ENCODE results near the gene FTL. TPM values are rescaled to one million over a fixed set of nuclear protein-coding genes. Genes with fewer than 3 reads are reported as not detected.
A peak's percentile ranks its signal among the peaks of the same experiment; 100 is the strongest.
"Not testable (repeated sequence)": the region's sequence is repeated elsewhere in the genome, so short reads cannot be mapped to it uniquely, and the experiment has no call there.

The FTL gene
- total RNA-seq, result 1,000 to 10,000 TPM; 6,104 to 9,580 (median 8,850) TPM

- peak; percentile 99 for DNase-seq (ENCODE audit: low spot score)
- TF ChIP-seq, protein P1, sequence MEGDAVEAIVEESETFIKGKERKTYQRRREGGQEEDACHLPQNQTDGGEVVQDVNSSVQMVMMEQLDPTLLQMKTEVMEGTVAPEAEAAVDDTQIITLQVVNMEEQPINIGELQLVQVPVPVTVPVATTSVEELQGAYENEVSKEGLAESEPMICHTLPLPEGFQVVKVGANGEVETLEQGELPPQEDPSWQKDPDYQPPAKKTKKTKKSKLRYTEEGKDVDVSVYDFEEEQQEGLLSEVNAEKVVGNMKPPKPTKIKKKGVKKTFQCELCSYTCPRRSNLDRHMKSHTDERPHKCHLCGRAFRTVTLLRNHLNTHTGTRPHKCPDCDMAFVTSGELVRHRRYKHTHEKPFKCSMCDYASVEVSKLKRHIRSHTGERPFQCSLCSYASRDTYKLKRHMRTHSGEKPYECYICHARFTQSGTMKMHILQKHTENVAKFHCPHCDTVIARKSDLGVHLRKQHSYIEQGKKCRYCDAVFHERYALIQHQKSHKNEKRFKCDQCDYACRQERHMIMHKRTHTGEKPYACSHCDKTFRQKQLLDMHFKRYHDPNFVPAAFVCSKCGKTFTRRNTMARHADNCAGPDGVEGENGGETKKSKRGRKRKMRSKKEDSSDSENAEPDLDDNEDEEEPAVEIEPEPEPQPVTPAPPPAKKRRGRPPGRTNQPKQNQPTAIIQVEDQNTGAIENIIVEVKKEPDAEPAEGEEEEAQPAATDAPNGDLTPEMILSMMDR (IDR thresholded peaks at IDR 0.05), result no peak
- peak; percentile 83 for ATAC-seq (ENCODE audit: low FRiP score)
These were observed at the start of gene FTL for GRCh38 chr19:48965040-48965805. Gene FTL, plus strand, starts transcription at chr19:48965309. Its CDS starts 199 bp downstream, at chr19:48965508.

DNA sequence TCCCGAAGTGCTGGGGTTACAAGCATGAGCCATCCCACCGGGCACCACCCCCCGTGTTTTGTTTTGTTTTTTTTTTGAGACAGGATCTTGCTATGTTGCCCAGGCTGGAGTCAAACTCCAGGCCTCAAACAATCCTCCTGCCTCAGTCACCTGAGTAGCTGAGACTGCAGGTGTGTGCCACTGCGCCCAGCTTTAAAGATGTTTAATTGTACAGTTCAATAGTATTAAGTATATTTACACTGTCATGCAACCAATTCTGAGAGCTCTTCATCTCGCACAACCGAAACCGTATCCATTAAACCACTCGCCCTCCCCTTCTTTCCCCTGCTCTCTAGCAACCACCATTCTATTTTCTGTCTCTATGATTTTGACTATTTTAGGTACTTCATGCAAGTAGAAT, 49.4 kb upstream of the FTL start:
- TF ChIP-seq, protein P1 (IDR thresholded peaks at IDR 0.05), result no peak
- no peak for ATAC-seq (ENCODE audit: low FRiP score)
- no peak for DNase-seq (ENCODE audit: low spot score)

DNA sequence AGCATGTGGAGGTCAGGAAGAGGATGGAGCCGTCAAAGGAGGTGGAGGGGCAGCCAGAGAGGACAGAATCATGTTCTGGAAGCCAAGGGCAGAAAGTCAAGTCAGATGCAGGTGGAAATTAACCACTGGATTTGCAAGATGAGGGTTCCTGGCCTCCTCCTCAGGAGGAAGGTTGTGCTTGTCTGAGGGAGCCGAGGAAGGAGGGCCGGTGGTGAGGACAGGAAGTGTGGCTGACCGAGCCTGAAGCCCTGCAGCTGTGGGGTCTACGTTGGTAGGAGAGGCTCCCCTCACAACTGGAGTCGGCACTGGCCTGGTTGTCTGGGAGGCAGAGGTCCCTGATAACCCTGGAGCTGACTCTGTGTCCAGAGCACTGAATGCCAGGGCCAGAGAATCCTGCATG, 47.0 kb upstream of the FTL start:
- TF ChIP-seq, protein P1 (IDR thresholded peaks at IDR 0.05), result no peak

GRCh38 chr19:48918801-48919247, 46.3 kb upstream of the FTL start:
- DNase-seq (ENCODE audit: low spot score) (no peak), ATAC-seq (ENCODE audit: low FRiP score) (no peak)
- TF ChIP-seq, protein P1 (IDR thresholded peaks at IDR 0.05), result no peak

More for the DNA sequence above, 47.0 kb upstream of the FTL start:
- no peak for DNase-seq (ENCODE audit: low spot score)
- ATAC-seq (ENCODE audit: low FRiP score), result no peak

GRCh38 chr19:48919271-48919670, 45.8 kb upstream of the FTL start:
- DNase-seq (ENCODE audit: low spot score); ATAC-seq (ENCODE audit: low FRiP score): not testable (repeated sequence)

DNA sequence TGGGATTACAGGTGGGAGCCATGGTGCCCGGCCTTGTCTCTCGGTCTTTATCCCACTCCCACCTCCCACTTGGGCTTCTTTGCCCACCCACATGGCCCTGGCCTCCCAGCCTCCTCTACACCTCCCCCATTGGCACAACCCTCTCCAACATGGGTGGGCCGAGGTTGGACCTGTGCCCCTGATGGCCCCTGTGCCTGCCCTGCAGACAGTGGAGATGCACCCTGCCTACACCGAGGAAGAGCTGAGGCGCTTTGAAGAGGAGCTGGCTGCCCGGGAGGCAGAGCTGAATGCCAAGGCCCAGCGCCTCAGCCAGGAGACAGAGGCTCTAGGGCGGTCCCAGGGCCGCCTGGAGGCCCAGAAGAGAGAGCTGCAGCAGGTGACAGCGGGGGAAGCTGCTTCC, 44.2 kb upstream of the FTL start:
- ATAC-seq (ENCODE audit: low FRiP score) (no peak), DNase-seq (ENCODE audit: low spot score) (no peak)
- TF ChIP-seq, protein P1 (IDR thresholded peaks at IDR 0.05), result no peak

GRCh38 chr19:48921721-48922500, 43.2 kb upstream of the FTL start:
- TF ChIP-seq, protein P1 (IDR thresholded peaks at IDR 0.05), result no peak
- DNase-seq (ENCODE audit: low spot score) (no peak), ATAC-seq (ENCODE audit: low FRiP score) (no peak)
